T-cell (primary cell): ENCODE measurements around the gene HCFC1R1. TPM values are rescaled to one million over a fixed set of nuclear protein-coding genes. Genes with fewer than 3 reads are reported as not detected.

Experiments used
- ATAC-seq, 4 experiments: fragments of 200-7000 bp in 3 of 4; fragments of 150-1000 bp in 1 of 4; cut with Tn5 transposase; replicated peaks in 1 of 4; 1 replicate in 3 of 4; 2 replicates in 1 of 4; pipeline ENCODE4 v1.10.0; 2021; ENCODE audit warnings: moderate library complexity in 3 of 4, mild to moderate bottlenecking in 2 of 4, moderate number of reproducible peaks in 1 of 4
- CTCF ChIA-PET, 2 donors: fragments of 300-600 bp; sonication (Branson Sonifier 250); formaldehyde crosslinking; loops; one replicate each; lab custom pipeline; 2022; ENCODE audit warnings: antibody characterized with exemption in 2 of 2; lab: Charles Lee
- POLR2A ChIA-PET, 2 donors: fragments of 300-600 bp; sonication (Branson Sonifier 250); formaldehyde crosslinking; loops; one replicate each; lab custom pipeline; 2022; ENCODE audit warnings: antibody characterized with exemption in 2 of 2; lab: Charles Lee
- DNase-seq, 35 experiments: peaks; one replicate each; pipeline versions ENCODE4 v3.0.0 to v3.0.0-alpha.2; 2013 to 2023
- H3K27ac ChIP-seq: one replicate; pipeline ENCODE4 v1.5.1; 2013; ENCODE audit warnings: low read length
- H3K27me3 ChIP-seq, 2 experiments: replicated peaks in 1 of 2; 1 replicate in 1 of 2; 2 replicates in 1 of 2; pipeline versions ENCODE4 v1.6.1 to v1.7.0; 2013; ENCODE audit warnings: low read length in 1 of 2, mixed read lengths in 1 of 2; ENCODE audit not compliant: control insufficient read depth in 2 of 2, insufficient read depth in 2 of 2; ENCODE audit errors: extremely low read depth in 1 of 2
- H3K36me3 ChIP-seq, 2 donors: 1 replicate in 1 of 2; 2 replicates in 1 of 2; pipeline versions ENCODE4 v1.6.1 to v1.7.0; 2013; ENCODE audit warnings: low read length in 1 of 2; ENCODE audit not compliant: control insufficient read depth in 2 of 2, insufficient read depth in 1 of 2; ENCODE audit errors: extremely low read depth in 1 of 2
- H3K4me1 ChIP-seq, 2 experiments: 1 replicate in 1 of 2; 2 replicates in 1 of 2; pipeline versions ENCODE4 v1.6.1 to v1.7.0; 2013; ENCODE audit warnings: low read length in 2 of 2, mixed read lengths in 1 of 2; ENCODE audit not compliant: insufficient read depth in 2 of 2, control insufficient read depth in 1 of 2; ENCODE audit errors: extremely low read depth in 1 of 2
- H3K4me3 ChIP-seq, 2 donors: 1 replicate in 1 of 2; 2 replicates in 1 of 2; pipeline versions ENCODE4 v1.5.1 to v1.7.0; 2013; ENCODE audit warnings: mild to moderate bottlenecking in 2 of 2, low read length in 1 of 2, moderate library complexity in 1 of 2; ENCODE audit not compliant: control insufficient read depth in 1 of 2; ENCODE audit errors: extremely low read depth in 1 of 2
- H3K9me3 ChIP-seq: 2 replicates; pipeline ENCODE4 v1.7.0; 2013
- H3K27ac Mint-ChIP-seq, 2 donors: one replicate each; pipeline ENCODE4 v1.8.0; 2020 to 2021; ENCODE audit warnings: mild to moderate bottlenecking in 2 of 2, mixed read lengths in 2 of 2
- H3K27me3 Mint-ChIP-seq, 2 donors: one replicate each; pipeline ENCODE4 v1.8.0; 2021 to 2022; ENCODE audit warnings: mixed read lengths in 2 of 2
- H3K36me3 Mint-ChIP-seq: one replicate; pipeline ENCODE4 v1.8.0; 2021; ENCODE audit warnings: mixed read lengths
- H3K4me1 Mint-ChIP-seq, 3 donors: one replicate each; pipeline ENCODE4 v1.8.0; 2020 to 2022; ENCODE audit warnings: mixed read lengths in 3 of 3, mild to moderate bottlenecking in 1 of 3
- H3K4me3 Mint-ChIP-seq, 3 donors: one replicate each; pipeline ENCODE4 v1.8.0; 2020 to 2022; ENCODE audit warnings: mild to moderate bottlenecking in 3 of 3, mixed read lengths in 3 of 3, moderate library complexity in 3 of 3
- H3K9me3 Mint-ChIP-seq, 3 donors: one replicate each; pipeline ENCODE4 v1.8.0; 2020 to 2022; ENCODE audit warnings: mixed read lengths in 3 of 3
- WGBS: methylation state at CpG from one replicate; pipeline ENCODE4 v1.1.5; 2013; ENCODE audit warnings: missing lambda C conversion rate; ENCODE audit not compliant: insufficient coverage; 5-methylcytosine and 5-hydroxymethylcytosine counted together
- total RNA-seq, 35 experiments: library from RNA in 6 of 35; stranded (reverse) in 6 of 35; fragments of 120-200 nt in 1 of 35; gene quantifications; one replicate each; pipeline versions ENCODE4 v1.2.1 to v1.2.4 and lab custom pipeline; 2013 to 2026

HCFC1R1 gene
- total RNA-seq, 5 donors from 2014 or later (not counting 1 experiment from before 2014, with no cell fraction given): 11.4 to 25.9 (median 22.3) TPM

DNA sequence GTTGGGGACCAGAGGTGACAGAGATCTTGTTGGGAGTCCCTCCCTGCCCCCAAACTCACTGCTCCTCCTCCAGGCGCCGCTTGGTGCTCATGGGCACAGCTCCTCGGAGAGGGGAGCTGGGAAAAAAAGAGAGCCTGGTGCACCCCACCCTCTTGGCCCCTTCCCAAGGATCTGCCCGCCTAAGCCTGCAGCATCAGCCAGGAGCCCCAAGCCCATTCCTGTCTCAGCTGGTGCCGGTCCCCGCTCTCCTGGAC lies 400 bp downstream of the HCFC1R1 start:
- H3K27me3 ChIP-seq: peaks cover 0 to 5% of the 10 kb centered on the region in 2 experiments
- ATAC-seq (peak in 1 of 4 experiments; percentile 0), DNase-seq (peak in 4 of 35 experiments; percentile 20 to 44 (median 34))
- Mint-ChIP-seq H3K4me3 (peak overlapping the region; percentile 80 to 91 (median 90)), H3K36me3 (peaks cover 12% of the 10 kb centered on the region), H3K4me1 (peaks cover 44 to 56% (median 47%) of the 10 kb centered on the region in 3 donors), H3K27ac (peak overlapping the region; percentile 89 to 99), H3K9me3 (no peaks in the 10 kb centered on the region), H3K27me3 (peaks cover 0 to 2% of the 10 kb centered on the region in 2 donors)
- H3K27ac ChIP-seq: peak overlapping the region; percentile 85
- ChIA-PET POLR2A (interaction anchor here in 1 of 2 donors (0.5 kb wide), 1 partner anchor 1040 kb away, joined by 3 read pairs; no protein-coding TSS in a partner anchor), CTCF (interaction anchor here in 1 of 2 donors (1.0 to 1.2 kb wide), 2 partner anchors 8 to 73 kb away, joined by 3 to 4 read pairs; no protein-coding TSS in a partner anchor)
- 54% methylated on average over 5 of the region's 6 CpGs for WGBS
- no peaks in the 10 kb centered on the region for H3K9me3 ChIP-seq
- H3K4me1 ChIP-seq: peaks cover 21 to 76% of the 10 kb centered on the region in 2 experiments
- peak overlapping the region; percentile 72 to 76 for H3K4me3 ChIP-seq
- H3K36me3 ChIP-seq: peaks cover 15 to 26% of the 10 kb centered on the region in 2 donors

DNA sequence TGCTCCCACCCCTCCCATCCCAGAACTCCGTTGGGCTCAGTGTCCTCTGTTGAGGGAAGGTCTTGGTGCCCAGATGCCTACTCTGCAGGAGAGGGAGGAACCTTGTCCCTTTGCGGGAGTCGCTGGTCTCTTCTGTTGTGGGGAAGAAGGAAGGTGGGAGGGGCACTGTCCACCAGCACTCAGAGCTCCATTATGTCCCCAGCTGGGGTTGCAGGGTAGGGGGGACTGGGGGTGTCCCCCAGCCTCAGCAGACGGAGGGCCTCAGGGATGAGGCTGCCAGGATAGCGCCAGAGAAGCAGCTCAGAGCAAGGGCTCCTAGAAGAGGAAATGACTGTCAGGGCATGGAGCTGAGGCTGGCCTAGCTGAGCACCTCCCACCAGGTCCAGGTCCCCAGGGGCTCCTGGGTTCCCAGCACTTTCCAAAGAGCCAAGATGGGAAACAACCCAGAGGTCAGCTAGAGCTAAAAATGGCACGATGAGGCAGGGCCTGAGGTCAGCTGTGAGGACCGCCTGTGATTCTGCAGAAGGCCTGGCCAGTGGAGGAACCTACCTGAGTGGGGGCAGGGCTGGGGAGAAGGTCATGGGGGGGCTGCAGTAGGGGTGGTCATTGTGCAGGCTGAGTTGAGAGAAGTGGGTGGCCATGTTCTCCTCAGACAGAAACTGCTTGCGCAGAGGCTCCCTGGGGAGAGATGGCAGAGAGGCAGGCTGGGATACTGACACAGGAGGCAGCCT lies 893 bp downstream of the HCFC1R1 start:
- H3K9me3 ChIP-seq: no peaks in the 10 kb centered on the region
- Mint-ChIP-seq H3K27me3 (peaks cover 0 to 2% of the 10 kb centered on the region in 2 donors), H3K4me3 (peak overlapping the region; percentile 80 to 91 (median 90)), H3K4me1 (peaks cover 39 to 57% (median 45%) of the 10 kb centered on the region in 3 donors), H3K9me3 (no peaks in the 10 kb centered on the region), H3K36me3 (peaks cover 12% of the 10 kb centered on the region), H3K27ac (peak overlapping the region; percentile 89 to 99)
- peaks cover 21 to 78% of the 10 kb centered on the region in 2 experiments for H3K4me1 ChIP-seq
- DNase-seq (peak in 2 of 35 experiments; percentile 31 to 35), ATAC-seq (no peak)
- WGBS: 65% methylated on average over 6 of the region's 8 CpGs
- H3K27me3 ChIP-seq: peaks cover 0 to 10% of the 10 kb centered on the region in 2 experiments
- peaks cover 15 to 26% of the 10 kb centered on the region in 2 donors for H3K36me3 ChIP-seq
- peak overlapping the region; percentile 72 to 76 for H3K4me3 ChIP-seq
- ChIA-PET POLR2A (interaction anchor here in 1 of 2 donors (0.5 kb wide), 1 partner anchor 1040 kb away, joined by 3 read pairs; no protein-coding TSS in a partner anchor), CTCF (interaction anchor here (0.6 to 1.2 kb wide), 6 partner anchors 9 to 156 kb away, joined by 3 to 11 read pairs (median 4); no protein-coding TSS in a partner anchor)
- peak overlapping the region; percentile 85 for H3K27ac ChIP-seq

DNA sequence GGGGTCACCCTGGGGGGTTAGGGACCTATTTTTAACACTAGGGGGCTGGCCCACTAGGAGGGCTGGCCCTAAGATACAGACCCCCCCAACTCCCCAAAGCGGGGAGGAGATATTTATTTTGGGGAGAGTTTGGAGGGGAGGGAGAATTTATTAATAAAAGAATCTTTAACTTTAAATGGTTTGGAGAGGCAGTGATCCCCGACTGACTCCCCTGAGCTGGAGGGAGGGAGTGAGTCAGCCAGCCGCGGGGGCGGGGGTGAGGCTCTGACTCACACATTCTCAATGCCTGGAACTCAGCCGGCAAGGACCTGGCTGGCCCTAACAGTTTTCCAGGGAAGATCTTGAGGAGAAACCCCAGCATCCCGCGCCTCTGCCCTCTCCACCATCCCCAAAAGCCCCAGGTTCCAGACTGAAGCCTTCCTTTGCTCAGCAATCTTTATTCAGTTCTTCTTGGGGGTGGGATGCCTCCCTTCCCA lies 1.5 kb downstream of the HCFC1R1 start:
- Mint-ChIP-seq H3K4me3 (peak overlapping the region; percentile 80 to 91 (median 90)), H3K4me1 (peaks cover 38 to 57% (median 44%) of the 10 kb centered on the region in 3 donors), H3K27ac (peak overlapping the region; percentile 89 to 99), H3K36me3 (peaks cover 12% of the 10 kb centered on the region), H3K27me3 (peaks cover 0 to 2% of the 10 kb centered on the region in 2 donors), H3K9me3 (no peaks in the 10 kb centered on the region)
- ChIA-PET CTCF (interaction anchor here (0.6 to 1.2 kb wide), 6 partner anchors 9 to 155 kb away, joined by 3 to 11 read pairs (median 4); no protein-coding TSS in a partner anchor), POLR2A (interaction anchor here in 1 of 2 donors (0.7 kb wide), 1 partner anchor 18 kb away, joined by 3 read pairs; no protein-coding TSS in a partner anchor)
- WGBS: 13% methylated on average over 6 of the region's 8 CpGs
- no peak overlapping the region for H3K4me3 ChIP-seq
- peaks cover 0 to 16% of the 10 kb centered on the region in 2 experiments for H3K27me3 ChIP-seq
- peak overlapping the region; percentile 85 for H3K27ac ChIP-seq
- peaks cover 21 to 80% of the 10 kb centered on the region in 2 experiments for H3K4me1 ChIP-seq
- peak in 32 of 35 experiments; percentile 30 to 85 (median 54) for DNase-seq
- peak in 3 of 4 experiments; percentile 36 to 39 (median 36) for ATAC-seq
- no peaks in the 10 kb centered on the region for H3K9me3 ChIP-seq
- peaks cover 12 to 22% of the 10 kb centered on the region in 2 donors for H3K36me3 ChIP-seq

DNA sequence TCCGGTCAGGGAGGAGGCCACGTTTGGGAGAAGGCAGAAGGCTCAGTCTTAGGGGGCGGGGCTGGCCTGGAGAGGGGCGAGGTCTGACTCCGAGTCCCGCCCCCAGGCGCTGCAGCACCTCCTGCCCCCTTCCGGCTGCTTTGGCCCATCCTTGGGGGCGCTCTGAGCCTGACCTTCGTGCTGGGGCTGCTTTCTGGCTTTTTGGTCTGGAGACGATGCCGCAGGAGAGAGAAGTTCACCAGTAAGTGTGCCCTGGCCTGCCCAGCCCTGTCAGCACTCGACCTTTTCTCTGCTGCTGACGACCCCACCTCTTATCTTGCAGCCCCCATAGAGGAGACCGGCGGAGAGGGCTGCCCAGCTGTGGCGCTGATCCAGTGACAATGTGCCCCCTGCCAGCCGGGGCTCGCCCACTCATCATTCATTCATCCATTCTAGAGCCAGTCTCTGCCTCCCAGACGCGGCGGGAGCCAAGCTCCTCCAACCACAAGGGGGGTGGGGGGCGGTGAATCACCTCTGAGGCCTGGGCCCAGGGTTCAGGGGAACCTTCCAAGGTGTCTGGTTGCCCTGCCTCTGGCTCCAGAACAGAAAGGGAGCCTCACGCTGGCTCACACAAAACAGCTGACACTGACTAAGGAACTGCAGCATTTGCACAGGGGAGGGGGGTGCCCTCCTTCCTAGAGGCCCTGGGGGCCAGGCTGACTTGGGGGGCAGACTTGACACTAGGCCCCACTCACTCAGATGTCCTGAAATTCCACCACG lies 2.1 kb downstream of the HCFC1R1 start:
- H3K9me3 ChIP-seq: no peaks in the 10 kb centered on the region
- H3K27me3 Mint-ChIP-seq: peaks cover 0 to 4% of the 10 kb centered on the region in 2 donors
- H3K36me3 ChIP-seq: peaks cover 7 to 15% of the 10 kb centered on the region in 2 donors
- peak; percentile 14 to 23 (median 16) for ATAC-seq
- CTCF ChIA-PET: interaction anchor here in 1 of 2 donors (0.5 to 1.0 kb wide), 2 partner anchors 18 to 108 kb away, joined by 3 to 4 read pairs; no protein-coding TSS in a partner anchor
- peak overlapping the region; percentile 89 to 99 for H3K27ac Mint-ChIP-seq
- H3K4me3 Mint-ChIP-seq: peak overlapping the region; percentile 80 to 91 (median 90)
- DNase-seq: peak in 33 of 35 experiments; percentile 25 to 87 (median 58)
- H3K36me3 Mint-ChIP-seq: peaks cover 11% of the 10 kb centered on the region
- H3K9me3 Mint-ChIP-seq: no peaks in the 10 kb centered on the region
- H3K4me1 ChIP-seq: peaks cover 21 to 80% of the 10 kb centered on the region in 2 experiments
- peaks cover 38 to 57% (median 44%) of the 10 kb centered on the region in 3 donors for H3K4me1 Mint-ChIP-seq
- H3K27ac ChIP-seq: peak overlapping the region; percentile 85
- 11% methylated on average over 15 of the region's 25 CpGs for whole genome bisulfite sequencing
- POLR2A ChIA-PET: interaction anchor here in 1 of 2 donors (0.7 kb wide), 1 partner anchor 18 kb away, joined by 3 read pairs; no protein-coding TSS in a partner anchor
- peaks cover 0 to 22% of the 10 kb centered on the region in 2 experiments for H3K27me3 ChIP-seq
- H3K4me3 ChIP-seq: peak overlapping the region; percentile 20 to 59

DNA sequence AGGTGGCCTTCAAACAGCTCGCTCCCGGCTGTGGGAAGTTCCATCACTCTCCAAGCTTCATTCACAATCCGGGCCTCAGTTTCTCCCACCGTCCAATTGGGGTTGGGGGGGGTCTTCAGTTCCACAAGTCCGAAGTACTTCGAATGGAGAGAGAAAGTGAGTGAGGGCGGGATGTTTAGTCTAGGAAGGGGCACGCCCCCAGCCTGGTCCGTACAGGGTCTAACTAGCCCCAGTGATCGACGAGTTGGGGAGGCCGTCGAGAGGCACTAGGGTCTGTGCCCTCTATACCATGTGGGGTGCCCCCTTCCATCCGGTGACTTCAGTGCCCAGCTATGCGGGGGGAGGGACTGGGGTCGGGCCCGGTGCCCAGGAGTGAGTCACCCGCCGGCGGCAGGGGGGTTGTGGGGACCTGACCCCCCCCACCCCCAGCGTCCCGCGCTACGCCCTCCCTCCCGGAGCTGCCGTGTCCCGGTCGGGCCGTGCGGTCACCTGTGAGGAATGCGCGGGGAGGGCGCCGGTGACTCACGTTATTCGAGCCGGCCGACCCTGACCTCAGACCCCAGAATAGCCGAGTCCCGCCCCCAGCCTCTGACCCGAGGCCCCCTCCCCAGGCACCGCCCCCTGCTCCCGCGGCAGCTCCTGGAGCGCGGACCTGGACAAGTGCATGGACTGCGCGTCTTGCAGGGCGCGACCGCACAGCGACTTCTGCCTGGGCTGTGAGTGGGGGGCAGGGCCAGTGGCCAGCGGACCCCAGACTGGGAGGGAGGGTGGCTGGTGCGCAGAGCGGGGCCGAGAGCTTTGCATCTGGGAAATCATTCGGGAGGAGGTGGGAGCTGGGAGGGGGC lies 2.9 kb downstream of the HCFC1R1 start:
- ATAC-seq (peak; percentile 3 to 19 (median 12)), DNase-seq (peak in 25 of 35 experiments; percentile 5 to 82 (median 43))
- peaks cover 0 to 22% of the 10 kb centered on the region in 2 experiments for H3K27me3 ChIP-seq
- H3K4me1 ChIP-seq: peaks cover 21 to 80% of the 10 kb centered on the region in 2 experiments
- H3K27ac ChIP-seq: peak overlapping the region; percentile 85
- Mint-ChIP-seq H3K9me3 (no peaks in the 10 kb centered on the region), H3K4me3 (peak overlapping the region; percentile 80 to 91 (median 80)), H3K36me3 (peaks cover 3% of the 10 kb centered on the region), H3K4me1 (peaks cover 38 to 54% (median 44%) of the 10 kb centered on the region in 3 donors), H3K27me3 (peaks cover 0 to 7% of the 10 kb centered on the region in 2 donors), H3K27ac (peak overlapping the region; percentile 89 to 99)
- ChIA-PET POLR2A (no interaction called here), CTCF (interaction anchor here in 1 of 2 donors (0.5 to 1.4 kb wide), 6 partner anchors 7 to 112 kb away, joined by 3 to 8 read pairs (median 4); no protein-coding TSS in a partner anchor)
- peaks cover 0 to 7% of the 10 kb centered on the region in 2 donors for H3K36me3 ChIP-seq
- under 1% methylated on average over 45 of the region's 57 CpGs for WGBS
- H3K9me3 ChIP-seq: no peaks in the 10 kb centered on the region
- peak overlapping the region; percentile 58 to 59 for H3K4me3 ChIP-seq
